K562 (cell line): ENCODE measurements around the gene PIM3. TPM values are rescaled to one million over a fixed set of nuclear protein-coding genes. Genes with fewer than 3 reads are reported as not detected.
A peak's percentile ranks its signal among the peaks of the same experiment; 100 is the strongest.

Experiments used
- ATAC-seq: fragments of 200-7000 bp; cut with Tn5 transposase; 3 replicates; pipeline ENCODE4 v1.9.1; 2020; ENCODE audit warnings: moderate library complexity
- BruUV-seq: library from RNA; stranded (reverse); fragments of 400-500 nt; replicated peaks from 2 replicates; lab custom pipeline; 2021; lab: Mats Ljungman, UMichigan
- CTCF ChIA-PET: fragments of 300-600 bp; formaldehyde crosslinking; extraction: SDS; loops from one replicate; lab custom pipeline; 2021; ENCODE audit warnings: low intra/inter-chr PET ratio; lab: Yijun Ruan, JAX
- POLR2A ChIA-PET: fragments of 300-600, 350-650 bp; sonication (Branson Sonifier 250); formaldehyde crosslinking; extraction: SDS; loops from one replicate; lab custom pipeline; 2021; ENCODE audit warnings: antibody characterized with exemption, inconsistent platforms; lab: Yijun Ruan, JAX
- DNase-seq, 4 experiments: peaks; one replicate each; pipeline versions ENCODE4 v3.0.0 to v3.0.0-alpha.2; 2011 to 2018; ENCODE audit warnings: low spot score in 3 of 4, mixed read lengths in 3 of 4; ENCODE audit errors: extremely low read depth in 1 of 4
- FAIRE-seq: peaks from 2 replicates; lab custom pipeline; 2011; peaks lifted over from hg19 to GRCh38; lab: Jason Lieb, UNC
- H2AFZ ChIP-seq: 2 replicates; pipeline ENCODE4 v1.6.0; 2011; ENCODE audit warnings: low read depth, low read length, control low read depth, inconsistent platforms
- H3K27ac ChIP-seq: fragments of 200-600 bp; 3 replicates; pipeline ENCODE4 v1.8.0; 2011; ENCODE audit warnings: low read depth, mild to moderate bottlenecking, control low read depth, inconsistent platforms, low read length, moderate library complexity, mixed read lengths; ENCODE audit errors: extremely low read depth
- H3K27me3 ChIP-seq, 2 experiments: fragments of 300-600 bp in 1 of 2; 2 replicates in 1 of 2; 3 replicates in 1 of 2; pipeline versions ENCODE4 v1.6.0 to v1.8.0; 2011; ENCODE audit warnings: inconsistent platforms in 2 of 2, low read length in 2 of 2, mild to moderate bottlenecking in 1 of 2, mixed read lengths in 1 of 2, moderate library complexity in 1 of 2; ENCODE audit not compliant: control insufficient read depth in 2 of 2, insufficient read depth in 2 of 2
- H3K36me3 ChIP-seq: fragments of 300-600 bp; 3 replicates; pipeline ENCODE4 v1.8.0; 2011; ENCODE audit warnings: mild to moderate bottlenecking, low read length, inconsistent platforms; ENCODE audit not compliant: control insufficient read depth, insufficient read depth
- H3K4me1 ChIP-seq, 2 experiments: fragments of 200-600 bp in 1 of 2; replicated peaks in 1 of 2; 2 replicates in 1 of 2; 3 replicates in 1 of 2; pipeline versions ENCODE4 v1.5.1 to v1.8.0; 2011; ENCODE audit warnings: inconsistent platforms in 2 of 2, low read length in 2 of 2, mild to moderate bottlenecking in 1 of 2, mixed read lengths in 1 of 2, moderate library complexity in 1 of 2; ENCODE audit not compliant: control insufficient read depth in 2 of 2, insufficient read depth in 2 of 2
- H3K4me2 ChIP-seq: 2 replicates; pipeline ENCODE4 v1.6.1; 2011; ENCODE audit warnings: low read length, control low read depth, inconsistent platforms, mixed read lengths; ENCODE audit not compliant: insufficient read depth
- H3K4me3 ChIP-seq: fragments of 200-600 bp; sonication (generic), shearing (Covaris generic); 2 replicates; pipeline ENCODE4 v1.5.1; 2016; ENCODE audit warnings: control low read depth, inconsistent platforms
- H3K79me2 ChIP-seq: fragments of 200-600 bp; 3 replicates; pipeline ENCODE4 v1.8.0; 2011; ENCODE audit warnings: low read length, inconsistent platforms; ENCODE audit not compliant: control insufficient read depth, insufficient read depth
- H3K9ac ChIP-seq, 2 experiments: 2 replicates each; pipeline versions ENCODE4 v1.6.0 to v1.6.1; 2011; ENCODE audit warnings: low read depth in 2 of 2, low read length in 2 of 2, control low read depth in 1 of 2, inconsistent platforms in 1 of 2, mild to moderate bottlenecking in 1 of 2, mixed read lengths in 1 of 2; ENCODE audit not compliant: insufficient read depth in 1 of 2
- H3K9me1 ChIP-seq: one replicate; pipeline ENCODE4 v1.6.0; 2011; ENCODE audit warnings: inconsistent platforms, mild to moderate bottlenecking, low read length, moderate library complexity; ENCODE audit not compliant: control insufficient read depth, insufficient read depth
- H3K9me3 ChIP-seq: replicated peaks from 2 replicates; pipeline ENCODE4 v1.5.1; 2011; ENCODE audit warnings: low read depth, low read length, inconsistent platforms; ENCODE audit not compliant: control insufficient read depth, insufficient read depth
- H4K20me1 ChIP-seq: replicated peaks from 2 replicates; pipeline ENCODE4 v1.6.1; 2011; ENCODE audit warnings: low read length, inconsistent platforms, mixed read lengths; ENCODE audit not compliant: control insufficient read depth, insufficient read depth
- CBFA2T3 ChIP-seq: fragments of 450-650 bp; IDR thresholded peaks from 2 replicates; pipeline ENCODE4 v1.6.1; 2017
- HSF4 ChIP-seq: fragments of 250-450 bp; sonication (Bioruptor Pico); IDR thresholded peaks from 2 replicates; pipeline ENCODE4 v2.1.2; 2022; ENCODE audit warnings: mild to moderate bottlenecking, moderate library complexity, borderline replicate concordance
- KLF6 ChIP-seq: fragments of 250-450 bp; sonication (Bioruptor Pico); IDR thresholded peaks from 2 replicates; pipeline ENCODE4 v1.4.0; 2020; ENCODE audit warnings: mild to moderate bottlenecking, moderate library complexity, borderline replicate concordance
- NCOA1 ChIP-seq: fragments of 450-650 bp; IDR thresholded peaks from 2 replicates; pipeline ENCODE4 v1.6.1; 2016; ENCODE audit warnings: low read depth
- ZNF217 ChIP-seq: sonication (generic); formaldehyde crosslinking; IDR thresholded peaks from 2 replicates; pipeline ENCODE4 v1.8.0; 2022; ENCODE audit warnings: mild to moderate bottlenecking, missing genetic modification reagents
- WGBS: fragments of 100-300 bp; shearing (Covaris generic); methylation state at CpG from one replicate; pipeline ENCODE4 v1.1.6; 2016; ENCODE audit warnings: low coverage, mixed read lengths; ENCODE audit not compliant: insufficient coverage; ENCODE audit errors: missing lambda C conversion rate; 5-methylcytosine and 5-hydroxymethylcytosine counted together
- in situ Hi-C: fragments of 300-500 bp; cut with MboI; formaldehyde crosslinking; loops from 4 replicates; pipeline ENCODE4 v1.15.0; 2018; ENCODE audit warnings: inconsistent platforms, mixed read lengths
- intact Hi-C: fragments of 100-400 bp; cut with micrococcal nuclease; formaldehyde crosslinking; loops from 2 replicates; pipeline ENCODE4 v1.14.2; 2022
- polyA plus RNA-seq, 8 experiments: library from polyadenylated mRNA; depleted of rRNA in 4 of 8; stranded (reverse) in 5 of 8; unstranded in 3 of 8; fragments of >200 nt; fragmentation: Nextera tagmentation in 2 of 8; fragmentation: Illumina TruSeq in 1 of 8; extraction: Ambion mirVana in 2 of 8; extraction: Trizol in 1 of 8; gene quantifications; 2 replicates each; pipeline versions ENCODE4 v1.2.1 to v1.2.3, GENCODE V29; 2011 to 2014; ENCODE audit warnings: inconsistent platforms in 1 of 8, missing spikeins in 1 of 8
- total RNA-seq, 7 experiments: library from RNA; depleted of rRNA in 6 of 7; stranded (reverse); fragments of >200 nt in 6 of 7; fragmentation: Illumina TruSeq in 2 of 7; extraction: Trizol in 2 of 7; gene quantifications; 2 replicates each; pipeline versions ENCODE4 v1.2.1 to v1.2.3, GENCODE V29; 2011 to 2021; ENCODE audit warnings: low replicate concordance in 1 of 7

Gene PIM3
- total and polyA plus RNA-seq, 9 of the 15 experiments (the other 6 are each of a cell fraction or from before 2014, with no cell fraction given): 0.24 to 40.5 (median 5.3) TPM

GRCh38 chr22:49956418-49956770 is 4.2 kb upstream of the PIM3 start:
- intact Hi-C loops: no loop called here
- Histone ChIP-seq H3K9me1 (no peaks in the 10 kb centered on the region), H3K79me2 (peaks cover 16% of the 10 kb centered on the region), H3K4me2 (no peak overlapping the region), H3K27ac (no peak overlapping the region), H3K9ac (0 out of 4 replicates have a peak overlapping the region, but pooled peaks of 1 of the 2 experiments have one; percentile 4), H3K9me3 (no peaks in the 10 kb centered on the region), H3K36me3 (no peaks in the 10 kb centered on the region; the same call in 2 of the 3 replicates), H3K27me3 (no peaks in the 10 kb centered on the region), H4K20me1 (no peaks in the 10 kb centered on the region), H3K4me3 (no peak overlapping the region), H3K4me1 (peaks cover 12 to 85% of the 10 kb centered on the region in 2 experiments), H2AFZ (no peak overlapping the region)
- CTCF ChIA-PET: no interaction called here
- 100% methylated on average over 1 of the region's 15 CpGs for WGBS
- TF ChIP-seq NCOA1: no peak
- TF ChIP-seq KLF6 (CRISPR knock-in tag): no peak
- TF ChIP-seq ZNF217 (CRISPR knock-in tag): no peak
- TF ChIP-seq CBFA2T3: no peak
- TF ChIP-seq HSF4: no peak
- in situ Hi-C loops: no loop called here
- FAIRE-seq (no peak), DNase-seq (no peak), ATAC-seq (no peak)
- POLR2A ChIA-PET: interaction anchor here (0.6 kb wide), 1 partner anchor 148 kb away, joined by 4 read pairs; no protein-coding TSS in a partner anchor
- no TSS peak for BruUV-seq
